ENCODE results near the gene ZNF488. TPM values are rescaled to one million over a fixed set of nuclear protein-coding genes. Genes with fewer than 3 reads are reported as not detected.

ZNF488 gene
- total and polyA plus RNA-seq, 2 donors (not counting 1 experiment from before 2014, with no cell fraction given), result not detected

GRCh38 chr10:47334466-47335295, 49.4 kb downstream of the ZNF488 start:
- 100% methylated on average over 2 of the region's 8 CpGs for WGBS (ENCODE audit: insufficient coverage)
- no peaks in the 10 kb centered on the region for H3K79me2 ChIP-seq (ENCODE audit: control insufficient read depth, insufficient read depth, low read length)
- no peaks in the 10 kb centered on the region for H3K27me3 ChIP-seq (replicated peaks in 1 of 4; ENCODE audit: control extremely low read depth in 1 of 4, control insufficient read depth in 3 of 4, insufficient read depth in 4 of 4, low read length in 3 of 4)
- H3K36me3 ChIP-seq (replicated peaks in 1 of 2; ENCODE audit: control extremely low read depth in 1 of 2, control insufficient read depth in 1 of 2, extremely low read depth in 1 of 2, insufficient read depth in 2 of 2, low read length in 1 of 2), result no peaks in the 10 kb centered on the region
- no peaks in the 10 kb centered on the region for H4K20me1 ChIP-seq (ENCODE audit: control insufficient read depth, insufficient read depth, low read length, poor library complexity, severe bottlenecking)
- H3K27ac ChIP-seq (ENCODE audit: low read length in 2 of 2), result no peak overlapping the region
- H3K9me3 ChIP-seq (ENCODE audit: control extremely low read depth in 1 of 3, control insufficient read depth in 2 of 3, insufficient read depth in 1 of 3, low read length in 2 of 3), result no peaks in the 10 kb centered on the region
- H3K4me2 ChIP-seq (replicated peaks; ENCODE audit: low read depth, low read length, poor library complexity, severe bottlenecking), result no peak overlapping the region
- intact Hi-C loops (cut with micrococcal nuclease), result no loop called here
- TF ChIP-seq CTCF (IDR thresholded peaks at IDR 0.05), result no peak
- no peak for TF ChIP-seq EZH2 (IDR thresholded peaks at IDR 0.05; ENCODE audit: borderline replicate concordance, insufficient read depth, low read depth, low read length, poor library complexity, severe bottlenecking)
- CTCF ChIA-PET, result no interaction called here
- H3K9ac ChIP-seq (ENCODE audit: low read length), result no peak overlapping the region
- H3K4me3 ChIP-seq (ENCODE audit: control extremely low read depth in 1 of 5, extremely low read depth in 1 of 5, insufficient read depth in 1 of 5, low read depth in 2 of 5, low read length in 4 of 5), result no peak overlapping the region
- DNase-seq, result no peak
- no peak overlapping the region for H2AFZ ChIP-seq (ENCODE audit: insufficient read depth, low read depth, low read length, poor library complexity, severe bottlenecking)
- H3K4me1 Mint-ChIP-seq, result no peaks in the 10 kb centered on the region
- POLR2A ChIA-PET, result no interaction called here
- no peaks in the 10 kb centered on the region for H3K9me3 Mint-ChIP-seq (ENCODE audit: insufficient read depth)
- no peak overlapping the region for H3K27ac Mint-ChIP-seq
- H3K4me3 Mint-ChIP-seq, result no peak overlapping the region
- H3K27me3 Mint-ChIP-seq, result peaks cover 29% of the 10 kb centered on the region
- no peaks in the 10 kb centered on the region for H3K4me1 ChIP-seq (ENCODE audit: control insufficient read depth in 2 of 2, insufficient read depth in 2 of 2, low read length in 2 of 2)
- no peak for ATAC-seq (ENCODE audit: low read depth)

- Histone ChIP-seq H2AFZ (ENCODE audit: insufficient read depth, low read depth, low read length, poor library complexity, severe bottlenecking) (no peak overlapping the region), H4K20me1 (ENCODE audit: control insufficient read depth, insufficient read depth, low read length, poor library complexity, severe bottlenecking) (no peaks in the 10 kb centered on the region), H3K4me1 (ENCODE audit: control insufficient read depth in 2 of 2, insufficient read depth in 2 of 2, low read length in 2 of 2) (no peaks in the 10 kb centered on the region), H3K27me3 (replicated peaks in 1 of 4; ENCODE audit: control extremely low read depth in 1 of 4, control insufficient read depth in 3 of 4, insufficient read depth in 4 of 4, low read length in 3 of 4) (no peaks in the 10 kb centered on the region), H3K79me2 (ENCODE audit: control insufficient read depth, insufficient read depth, low read length) (no peaks in the 10 kb centered on the region), H3K4me2 (replicated peaks; ENCODE audit: low read depth, low read length, poor library complexity, severe bottlenecking) (no peak overlapping the region), H3K27ac (ENCODE audit: low read length in 2 of 2) (no peak overlapping the region), H3K9ac (ENCODE audit: low read length) (no peak overlapping the region), H3K9me3 (ENCODE audit: control extremely low read depth in 1 of 3, control insufficient read depth in 2 of 3, insufficient read depth in 1 of 3, low read length in 2 of 3) (peaks cover 0 to 9% (median 0%) of the 10 kb centered on the region in 3 donors), H3K36me3 (replicated peaks in 1 of 2; ENCODE audit: control extremely low read depth in 1 of 2, control insufficient read depth in 1 of 2, extremely low read depth in 1 of 2, insufficient read depth in 2 of 2, low read length in 1 of 2) (no peaks in the 10 kb centered on the region), H3K4me3 (ENCODE audit: control extremely low read depth in 1 of 5, extremely low read depth in 1 of 5, insufficient read depth in 1 of 5, low read depth in 2 of 5, low read length in 4 of 5) (no peak overlapping the region)
- ATAC-seq (ENCODE audit: low read depth) (no peak), DNase-seq (no peak)
- intact Hi-C loops (cut with micrococcal nuclease), result no loop called here
- no peak overlapping the region for H3K27ac Mint-ChIP-seq
- no peaks in the 10 kb centered on the region for H3K9me3 Mint-ChIP-seq (ENCODE audit: insufficient read depth)
- no CpG with 5 or more reads among the region's 6 CpGs for WGBS (ENCODE audit: insufficient coverage)
- TF ChIP-seq EZH2 (IDR thresholded peaks at IDR 0.05; ENCODE audit: borderline replicate concordance, insufficient read depth, low read depth, low read length, poor library complexity, severe bottlenecking) (no peak), CTCF (IDR thresholded peaks at IDR 0.05) (no peak)
- POLR2A ChIA-PET, result no interaction called here
- CTCF ChIA-PET, result no interaction called here
- H3K4me3 Mint-ChIP-seq, result no peak overlapping the region
- peaks cover 23% of the 10 kb centered on the region for H3K27me3 Mint-ChIP-seq
- H3K4me1 Mint-ChIP-seq, result no peaks in the 10 kb centered on the region
Observed at GRCh38 chr10:47333532-47333931, 50.6 kb downstream of the ZNF488 start.

All from B cell (primary cell).